ENCODE results near the gene POLG2. TPM values are rescaled to one million over a fixed set of nuclear protein-coding genes. Genes with fewer than 3 reads are reported as not detected.

The POLG2 gene
- total and polyA plus RNA-seq, 10 of the 15 experiments (the other 5 are each of a cell fraction or from before 2014, with no cell fraction given) = 10.2 to 27.7 (median 22.2) TPM

DNA sequence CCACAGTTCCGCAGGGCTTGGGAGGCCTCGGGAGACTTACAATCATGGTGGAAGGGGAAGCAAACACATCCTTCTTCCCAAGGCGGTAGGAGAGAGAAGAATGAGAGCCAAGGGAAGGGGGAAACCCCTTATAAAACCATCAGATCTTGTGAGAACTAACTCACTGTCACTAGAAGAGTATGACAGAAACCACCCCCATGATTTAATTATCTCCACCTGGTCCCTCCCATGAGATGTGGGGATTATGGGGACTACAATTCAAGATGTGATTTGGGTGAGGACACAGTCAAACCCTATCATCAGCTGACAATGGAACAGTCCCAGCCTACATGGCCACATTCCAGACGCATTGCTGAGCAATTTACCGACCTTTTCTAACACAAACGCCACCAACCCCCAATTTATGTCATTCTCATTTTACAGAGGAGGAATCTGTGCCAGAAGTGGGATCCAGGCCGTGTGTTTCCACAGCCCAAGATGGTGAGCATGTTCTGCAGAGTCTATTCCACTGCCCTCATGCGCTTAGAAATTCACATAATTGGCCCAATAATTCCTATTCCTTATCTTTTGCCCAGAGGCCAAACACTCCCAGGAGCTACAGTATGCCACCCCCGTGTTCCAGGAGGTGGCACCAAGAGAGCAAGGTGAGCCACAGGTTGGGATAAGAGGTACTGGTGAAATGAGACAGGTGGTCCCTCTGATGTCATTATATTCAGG is 30.7 kb downstream of the POLG2 start:
- CTCF ChIA-PET = no interaction called here
- Histone ChIP-seq H3K27me3 (replicated peaks in 1 of 2; ENCODE audit: control insufficient read depth in 2 of 2, insufficient read depth in 2 of 2, low read length in 1 of 2) (no peaks in the 10 kb centered on the region), H3K4me2 (ENCODE audit: control insufficient read depth, insufficient read depth) (no peak overlapping the region), H4K20me1 (ENCODE audit: control insufficient read depth, insufficient read depth) (no peaks in the 10 kb centered on the region), H3K27ac (ENCODE audit: control insufficient read depth, insufficient read depth) (no peak overlapping the region), H3K4me1 (ENCODE audit: control insufficient read depth, insufficient read depth, low read length) (no peaks in the 10 kb centered on the region), H3K9ac (ENCODE audit: control insufficient read depth, insufficient read depth, low read length) (no peak overlapping the region), H3K9me3 (replicated peaks; ENCODE audit: control insufficient read depth, insufficient read depth, low read length) (no peaks in the 10 kb centered on the region), H2AFZ (ENCODE audit: control insufficient read depth, low read depth, low read length) (no peak overlapping the region), H3K4me3 (no peak overlapping the region), H3K79me2 (ENCODE audit: control insufficient read depth, insufficient read depth, low read length) (no peaks in the 10 kb centered on the region), H3K36me3 (ENCODE audit: control insufficient read depth in 2 of 2, insufficient read depth in 2 of 2, low read length in 1 of 2) (no peaks in the 10 kb centered on the region)
- SMC1A ChIA-PET (ENCODE audit: uncharacterized antibody, unreplicated experiment) = no interaction called here
- no peak for FAIRE-seq
- RAD21 ChIA-PET (ENCODE audit: unreplicated experiment) = no interaction called here
- BruUV-seq (replicated peaks) = no TSS peak
- TF ChIP-seq ZNF217 (IDR thresholded peaks at IDR 0.05) = no peak
- no peak for TF ChIP-seq CBX5 (IDR thresholded peaks at IDR 0.05; ENCODE audit: low read depth)
- TF ChIP-seq CREB1 (IDR thresholded peaks at IDR 0.05; ENCODE audit: low read depth) = no peak
- TF ChIP-seq SREBF2 (IDR thresholded peaks at IDR 0.05; ENCODE audit: low read length) = no peak
- no peak for TF ChIP-seq JUNB (IDR thresholded peaks at IDR 0.05)
- TF ChIP-seq, protein P1, sequence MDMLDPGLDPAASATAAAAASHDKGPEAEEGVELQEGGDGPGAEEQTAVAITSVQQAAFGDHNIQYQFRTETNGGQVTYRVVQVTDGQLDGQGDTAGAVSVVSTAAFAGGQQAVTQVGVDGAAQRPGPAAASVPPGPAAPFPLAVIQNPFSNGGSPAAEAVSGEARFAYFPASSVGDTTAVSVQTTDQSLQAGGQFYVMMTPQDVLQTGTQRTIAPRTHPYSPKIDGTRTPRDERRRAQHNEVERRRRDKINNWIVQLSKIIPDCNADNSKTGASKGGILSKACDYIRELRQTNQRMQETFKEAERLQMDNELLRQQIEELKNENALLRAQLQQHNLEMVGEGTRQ (IDR thresholded peaks at IDR 0.05; ENCODE audit: borderline replicate concordance, low read depth, low read length) = no peak
- in situ Hi-C loops (cut with MboI) = no loop called here
- intact Hi-C loops (cut with micrococcal nuclease; ENCODE audit: unreplicated experiment) = no loop called here
- POLR2A ChIA-PET = interaction anchor here (0.5 to 0.6 kb wide), 2 partner anchors 38 to 546 kb away, joined by 3 to 5 read pairs; no protein-coding TSS in a partner anchor
- no peak for ATAC-seq
- 70% methylated on average over 9 of the region's 9 CpGs for WGBS (ENCODE audit: insufficient coverage, insufficient replicate concordance, low lambda C conversion rate, missing lambda C conversion rate)
- DNase-seq (ENCODE audit: low read depth, low spot score) = no peak

DNA sequence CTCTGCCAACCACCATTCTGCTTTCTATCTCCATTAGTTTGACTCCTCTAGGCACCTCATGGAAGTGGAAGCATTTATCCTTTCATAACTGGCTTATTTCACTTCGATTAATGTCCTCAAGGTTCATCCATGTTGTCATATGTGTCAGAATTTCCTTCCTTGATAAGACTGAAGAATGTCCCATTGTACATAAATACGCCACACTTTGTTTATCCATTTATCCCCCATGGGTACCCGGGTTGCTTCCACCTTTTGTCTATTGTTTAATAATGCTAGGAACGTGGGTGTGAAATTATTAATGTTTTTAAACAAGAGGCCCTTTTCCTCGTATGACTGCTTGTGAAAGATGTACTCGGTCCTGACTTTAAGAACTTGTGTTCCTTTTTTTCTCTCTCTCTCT is 35.1 kb downstream of the POLG2 start:
- no peak for FAIRE-seq
- CTCF ChIA-PET = no interaction called here
- intact Hi-C loops (cut with micrococcal nuclease; ENCODE audit: unreplicated experiment) = no loop called here

More for the DNA sequence above, 35.1 kb downstream of the POLG2 start:
- H3K4me1 ChIP-seq (ENCODE audit: control insufficient read depth, insufficient read depth, low read length) = peaks cover 10% of the 10 kb centered on the region
- no peaks in the 10 kb centered on the region for H4K20me1 ChIP-seq (ENCODE audit: control insufficient read depth, insufficient read depth)
- no peak overlapping the region for H3K4me2 ChIP-seq (ENCODE audit: control insufficient read depth, insufficient read depth)
- DNase-seq (ENCODE audit: low read depth, low spot score) (no peak), ATAC-seq (no peak)
- no peaks in the 10 kb centered on the region for H3K27me3 ChIP-seq (replicated peaks in 1 of 2; ENCODE audit: control insufficient read depth in 2 of 2, insufficient read depth in 2 of 2, low read length in 1 of 2)
- no peak overlapping the region for H3K9ac ChIP-seq (ENCODE audit: control insufficient read depth, insufficient read depth, low read length)
- no peak for TF ChIP-seq PAX5 (IDR thresholded peaks at IDR 0.05; ENCODE audit: borderline replicate concordance, low read depth, low read length)
- TF ChIP-seq, protein P2, sequence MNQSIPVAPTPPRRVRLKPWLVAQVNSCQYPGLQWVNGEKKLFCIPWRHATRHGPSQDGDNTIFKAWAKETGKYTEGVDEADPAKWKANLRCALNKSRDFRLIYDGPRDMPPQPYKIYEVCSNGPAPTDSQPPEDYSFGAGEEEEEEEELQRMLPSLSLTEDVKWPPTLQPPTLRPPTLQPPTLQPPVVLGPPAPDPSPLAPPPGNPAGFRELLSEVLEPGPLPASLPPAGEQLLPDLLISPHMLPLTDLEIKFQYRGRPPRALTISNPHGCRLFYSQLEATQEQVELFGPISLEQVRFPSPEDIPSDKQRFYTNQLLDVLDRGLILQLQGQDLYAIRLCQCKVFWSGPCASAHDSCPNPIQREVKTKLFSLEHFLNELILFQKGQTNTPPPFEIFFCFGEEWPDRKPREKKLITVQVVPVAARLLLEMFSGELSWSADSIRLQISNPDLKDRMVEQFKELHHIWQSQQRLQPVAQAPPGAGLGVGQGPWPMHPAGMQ (IDR thresholded peaks at IDR 0.05; ENCODE audit: borderline replicate concordance) = no peak
- SMC1A ChIA-PET (ENCODE audit: uncharacterized antibody, unreplicated experiment) = interaction anchor here (1.2 kb wide), 1 partner anchor 41 kb away, joined by 4 read pairs; no protein-coding TSS in a partner anchor
- POLR2A ChIA-PET = no interaction called here
- H3K4me3 ChIP-seq = no peak overlapping the region
- RAD21 ChIA-PET (ENCODE audit: unreplicated experiment) = no interaction called here
- H3K79me2 ChIP-seq (ENCODE audit: control insufficient read depth, insufficient read depth, low read length) = no peaks in the 10 kb centered on the region
- BruUV-seq (replicated peaks) = no TSS peak
- in situ Hi-C loops (cut with MboI) = no loop called here
- H3K27ac ChIP-seq (ENCODE audit: control insufficient read depth, insufficient read depth) = no peak overlapping the region
- no peaks in the 10 kb centered on the region; the same call in 2 of the 3 replicates for H3K9me3 ChIP-seq (replicated peaks; ENCODE audit: control insufficient read depth, insufficient read depth, low read length)
- no peak overlapping the region for H2AFZ ChIP-seq (ENCODE audit: control insufficient read depth, low read depth, low read length)
- no peaks in the 10 kb centered on the region for H3K36me3 ChIP-seq (ENCODE audit: control insufficient read depth in 2 of 2, insufficient read depth in 2 of 2, low read length in 1 of 2)
- WGBS (ENCODE audit: insufficient coverage, insufficient replicate concordance, low lambda C conversion rate, missing lambda C conversion rate) = 56% methylated on average over 6 of the region's 6 CpGs

Measured in GM12878 (cell line).